Measurements from ENCODE around the gene TGM2.

Gene TGM2

GRCh38 chr20:38157635-38158495 lies 7.2 kb downstream of the TGM2 start:
- no peak for DNase-seq (ENCODE audit: low read depth)
- H3K4me3 ChIP-seq (ENCODE audit: low read depth, low read length) = no peak overlapping the region
- TF ChIP-seq, protein P1, sequence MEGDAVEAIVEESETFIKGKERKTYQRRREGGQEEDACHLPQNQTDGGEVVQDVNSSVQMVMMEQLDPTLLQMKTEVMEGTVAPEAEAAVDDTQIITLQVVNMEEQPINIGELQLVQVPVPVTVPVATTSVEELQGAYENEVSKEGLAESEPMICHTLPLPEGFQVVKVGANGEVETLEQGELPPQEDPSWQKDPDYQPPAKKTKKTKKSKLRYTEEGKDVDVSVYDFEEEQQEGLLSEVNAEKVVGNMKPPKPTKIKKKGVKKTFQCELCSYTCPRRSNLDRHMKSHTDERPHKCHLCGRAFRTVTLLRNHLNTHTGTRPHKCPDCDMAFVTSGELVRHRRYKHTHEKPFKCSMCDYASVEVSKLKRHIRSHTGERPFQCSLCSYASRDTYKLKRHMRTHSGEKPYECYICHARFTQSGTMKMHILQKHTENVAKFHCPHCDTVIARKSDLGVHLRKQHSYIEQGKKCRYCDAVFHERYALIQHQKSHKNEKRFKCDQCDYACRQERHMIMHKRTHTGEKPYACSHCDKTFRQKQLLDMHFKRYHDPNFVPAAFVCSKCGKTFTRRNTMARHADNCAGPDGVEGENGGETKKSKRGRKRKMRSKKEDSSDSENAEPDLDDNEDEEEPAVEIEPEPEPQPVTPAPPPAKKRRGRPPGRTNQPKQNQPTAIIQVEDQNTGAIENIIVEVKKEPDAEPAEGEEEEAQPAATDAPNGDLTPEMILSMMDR (IDR thresholded peaks at IDR 0.05; ENCODE audit: insufficient read depth, low read depth, low read length, missing control alignments) = no peak

DNA sequence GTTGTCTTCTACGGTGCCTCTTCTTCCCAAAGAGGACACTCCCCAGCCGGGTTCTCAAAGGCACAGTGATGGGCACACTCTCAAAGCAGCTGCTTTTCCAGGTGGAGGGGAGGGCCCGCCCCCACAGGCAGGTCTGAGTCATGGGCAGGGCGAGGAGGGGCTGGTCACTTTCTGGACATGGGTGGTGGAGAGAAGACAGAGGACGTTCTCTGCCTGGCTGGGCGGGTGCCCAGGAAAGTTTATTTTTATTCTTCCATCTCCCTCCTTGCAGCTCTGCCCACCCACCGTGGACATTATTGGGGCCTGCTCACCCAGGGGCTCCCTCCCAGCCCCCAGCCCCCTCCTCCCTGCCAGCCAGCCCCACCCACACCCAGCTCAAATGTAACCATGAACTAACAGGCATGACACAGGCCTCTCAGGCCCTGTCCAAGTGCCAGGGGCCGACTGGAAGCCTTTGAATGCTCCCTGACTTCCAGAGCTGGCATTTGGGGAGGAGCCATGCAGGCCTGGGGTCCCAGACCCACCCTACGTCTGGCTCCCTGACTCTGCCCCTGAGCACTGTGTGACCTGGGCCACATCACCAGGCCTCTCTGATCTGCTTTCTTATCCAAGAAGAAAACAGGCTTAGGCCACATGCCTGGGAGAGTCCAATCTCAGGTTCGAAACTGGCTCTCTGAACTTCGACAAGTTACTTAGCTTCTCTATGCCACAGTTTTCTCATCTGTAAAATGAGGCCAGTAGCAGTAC lies 8.0 kb downstream of the TGM2 start:
- TF ChIP-seq, protein P1 (IDR thresholded peaks at IDR 0.05; ENCODE audit: insufficient read depth, low read depth, low read length, missing control alignments) = no peak
- DNase-seq (ENCODE audit: low read depth) = no peak
- no peak overlapping the region for H3K4me3 ChIP-seq (ENCODE audit: low read depth, low read length)

- H3K4me3 ChIP-seq (ENCODE audit: low read depth, low read length) = no peak overlapping the region
- DNase-seq (ENCODE audit: low read depth) = no peak
- TF ChIP-seq, protein P1 (IDR thresholded peaks at IDR 0.05; ENCODE audit: insufficient read depth, low read depth, low read length, missing control alignments) = no peak
Observed at GRCh38 chr20:38156280-38156679, 8.8 kb downstream of the TGM2 start.

GRCh38 chr20:38155811-38156210 lies 9.3 kb downstream of the TGM2 start:
- DNase-seq (ENCODE audit: low read depth) = no peak
- no peak overlapping the region for H3K4me3 ChIP-seq (ENCODE audit: low read depth, low read length)
- TF ChIP-seq, protein P1 (IDR thresholded peaks at IDR 0.05; ENCODE audit: insufficient read depth, low read depth, low read length, missing control alignments) = no peak

DNA sequence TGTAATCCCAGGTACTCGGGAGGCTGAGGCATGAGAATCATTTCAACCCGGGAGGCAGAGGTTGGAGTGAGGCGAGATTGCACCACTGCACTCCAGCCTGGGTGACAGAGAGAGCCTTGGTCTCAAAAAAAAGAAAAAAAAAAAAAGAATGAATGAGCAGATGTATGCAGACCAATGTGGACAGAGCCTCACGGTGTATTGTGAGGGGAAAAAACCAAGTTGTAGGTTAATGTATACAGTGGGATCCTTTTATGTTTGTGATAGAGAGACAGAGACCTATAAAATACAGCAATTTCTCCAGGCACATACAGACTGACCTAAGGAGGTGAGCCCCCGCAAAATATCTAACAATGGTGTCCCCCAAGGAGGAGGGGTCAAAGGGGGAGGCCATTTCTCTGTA lies 11.7 kb downstream of the TGM2 start:
- no peak for DNase-seq (ENCODE audit: low read depth)
- TF ChIP-seq, protein P1 (IDR thresholded peaks at IDR 0.05; ENCODE audit: insufficient read depth, low read depth, low read length, missing control alignments) = no peak
- H3K4me3 ChIP-seq (ENCODE audit: low read depth, low read length) = no peak overlapping the region

- TF ChIP-seq, protein P1 (IDR thresholded peaks at IDR 0.05; ENCODE audit: insufficient read depth, low read depth, low read length, missing control alignments) = no peak
- no peak overlapping the region for H3K4me3 ChIP-seq (ENCODE audit: low read depth, low read length)
- DNase-seq (ENCODE audit: low read depth) = peak; percentile 58
Observed at GRCh38 chr20:38152621-38153221, 12.3 kb downstream of the TGM2 start.

Measured in GM12865 (cell line).